Body of pancreas (tissue), 4 donors: ENCODE measurements around the gene TUBB1. TPM values are rescaled to one million over a fixed set of nuclear protein-coding genes. Genes with fewer than 3 reads are reported as not detected.

Experiments
- ATAC-seq: fragments of 150-250 bp; one replicate; pipeline ENCODE4 v1.9.1; 2016
- DNase-seq, 4 donors: peaks; one replicate each; pipeline ENCODE4 v3.0.0-alpha.2; 2019
- H3K27ac ChIP-seq, 4 donors: fragments of 200-600 bp; sonication (generic); 1 replicate in 3 of 4; 2 replicates in 1 of 4; pipeline versions ENCODE4 v1.5.1 to v1.6.1; 2016 to 2019; ENCODE audit warnings: mild to moderate bottlenecking in 1 of 4, mixed read lengths in 1 of 4, moderate library complexity in 1 of 4
- H3K27me3 ChIP-seq, 2 donors: fragments of 200-600 bp; sonication (generic); one replicate each; pipeline ENCODE4 v1.6.0; 2016; ENCODE audit warnings: mild to moderate bottlenecking in 1 of 2
- H3K36me3 ChIP-seq, 2 donors: fragments of 200-600 bp; sonication (generic); replicated peaks in 1 of 2; 2 replicates each; pipeline ENCODE4 v1.5.1; 2016; ENCODE audit warnings: low read depth in 2 of 2; ENCODE audit not compliant: insufficient read depth in 1 of 2
- H3K4me1 ChIP-seq: fragments of 200-600 bp; sonication (generic); one replicate; pipeline ENCODE4 v1.6.0; 2016
- H3K4me3 ChIP-seq, 2 donors: fragments of 200-600 bp; sonication (generic); 1 replicate in 1 of 2; 2 replicates in 1 of 2; pipeline ENCODE4 v1.5.1; 2016 to 2019
- H3K9me3 ChIP-seq, 3 donors: fragments of 200-600 bp; sonication (generic); 1 replicate in 2 of 3; 2 replicates in 1 of 3; pipeline ENCODE4 v1.5.1; 2016
- CTCF ChIP-seq, 7 experiments: fragments of 450-650 bp in 4 of 7; fragments of 200-600 bp in 3 of 7; sonication (generic) in 3 of 7; IDR thresholded peaks; one replicate each; pipeline ENCODE4 v1.5.1; 2016 to 2019; ENCODE audit warnings: antibody characterized with exemption in 7 of 7
- POLR2A ChIP-seq, 3 donors: fragments of 450-650 bp; IDR thresholded peaks; one replicate each; pipeline ENCODE4 v1.6.1; 2016; ENCODE audit warnings: antibody characterized with exemption in 3 of 3, mild to moderate bottlenecking in 2 of 3
- WGBS, 2 donors: methylation state at CpG; one replicate each; pipeline ENCODE4 v1.1.5; 2017; 5-methylcytosine and 5-hydroxymethylcytosine counted together
- intact Hi-C: fragments of 100-400 bp; cut with DNase I; formaldehyde crosslinking; loops from one replicate; pipeline ENCODE4 v1.15.1; 2023
- total RNA-seq, 2 donors: library from RNA; depleted of rRNA; stranded (reverse); fragments of >200 nt; gene quantifications; one replicate each; pipeline ENCODE4 v1.1.0, GENCODE V29; 2016

TUBB1 gene
- not detected for total RNA-seq

GRCh38 chr20:59019217-59019616, at the start of gene TUBB1:
Gene TUBB1, plus strand, starts transcription at chr20:59019429. Its CDS starts 94 bp downstream, at chr20:59019523.
- Histone ChIP-seq H3K4me1 (no peaks in the 10 kb centered on the region), H3K9me3 (no peaks in the 10 kb centered on the region), H3K36me3 (no peaks in the 10 kb centered on the region), H3K27me3 (no peaks in the 10 kb centered on the region), H3K27ac (no peak within 1 kb of the TSS), H3K4me3 (no peak within 1 kb of the TSS)
- TF ChIP-seq CTCF (IDR thresholded peaks at IDR 0.05), result no peak
- no peak for TF ChIP-seq POLR2A (IDR thresholded peaks at IDR 0.05)
- WGBS, 2 donors, result 91 to 97% methylated on average over 2 to 5 of the region's 5 CpGs
- DNase-seq, result no peak
- no peak for ATAC-seq
- intact Hi-C loops, result no loop called here

GRCh38 chr20:58969439-58969838, 49.8 kb upstream of the TUBB1 start:
- ATAC-seq (no peak), DNase-seq (no peak)
- Histone ChIP-seq H3K4me1 (no peaks in the 10 kb centered on the region), H3K27me3 (no peaks in the 10 kb centered on the region), H3K36me3 (no peaks in the 10 kb centered on the region), H3K9me3 (peaks cover 0 to 5% (median 0%) of the 10 kb centered on the region in 3 donors), H3K27ac (no peak overlapping the region), H3K4me3 (no peak overlapping the region)
- intact Hi-C loops, result no loop called here
- 51 to 89% methylated on average over 2 of the region's 2 CpGs for WGBS, 2 donors
- no peak for TF ChIP-seq POLR2A (IDR thresholded peaks at IDR 0.05)
- TF ChIP-seq CTCF (IDR thresholded peaks at IDR 0.05), result no peak

- no peak for DNase-seq
- no peak overlapping the region for H3K4me3 ChIP-seq
- peaks cover 0 to 5% (median 0%) of the 10 kb centered on the region in 3 donors for H3K9me3 ChIP-seq
- no peak for TF ChIP-seq CTCF (IDR thresholded peaks at IDR 0.05)
- no peak for TF ChIP-seq POLR2A (IDR thresholded peaks at IDR 0.05)
- ATAC-seq, result no peak
- H3K27ac ChIP-seq, result no peak overlapping the region
- H3K4me1 ChIP-seq, result no peaks in the 10 kb centered on the region
- H3K27me3 ChIP-seq, result no peaks in the 10 kb centered on the region
- intact Hi-C loops, result loop anchor here (10.0 kb wide), 1 partner anchor 55 kb away; no protein-coding TSS in a partner anchor
- no peaks in the 10 kb centered on the region for H3K36me3 ChIP-seq
- WGBS, 2 donors, result 61 to 77% methylated on average over 1 of the region's 1 CpG
These were observed 49.1 kb upstream of the TUBB1 start for GRCh38 chr20:58970146-58970545.

GRCh38 chr20:58971429-58971828, 47.8 kb upstream of the TUBB1 start:
- peaks cover 0 to 5% (median 0%) of the 10 kb centered on the region in 3 donors for H3K9me3 ChIP-seq
- no peak for TF ChIP-seq CTCF (IDR thresholded peaks at IDR 0.05)
- no peak for TF ChIP-seq POLR2A (IDR thresholded peaks at IDR 0.05)
- ATAC-seq (no peak), DNase-seq (no peak)
- no peak overlapping the region for H3K27ac ChIP-seq
- H3K27me3 ChIP-seq, result no peaks in the 10 kb centered on the region
- intact Hi-C loops, result loop anchor here (10.0 kb wide), 1 partner anchor 57 kb away; no protein-coding TSS in a partner anchor
- no peaks in the 10 kb centered on the region for H3K36me3 ChIP-seq
- H3K4me3 ChIP-seq, result no peak overlapping the region
- no peaks in the 10 kb centered on the region for H3K4me1 ChIP-seq
- WGBS, 2 donors, result 76 to 87% methylated on average over 6 of the region's 6 CpGs

- WGBS, 2 donors, result 67 to 81% methylated on average over 4 of the region's 4 CpGs
- no peak for DNase-seq
- H3K9me3 ChIP-seq, result peaks cover 0 to 5% (median 0%) of the 10 kb centered on the region in 3 donors
These were observed 46.0 kb upstream of the TUBB1 start for GRCh38 chr20:58973179-58973578.

More at GRCh38 chr20:58973179-58973578, 46.0 kb upstream of the TUBB1 start:
- no peak overlapping the region for H3K27ac ChIP-seq
- no peak for ATAC-seq
- H3K4me1 ChIP-seq, result no peaks in the 10 kb centered on the region
- intact Hi-C loops, result loop anchor here (10.0 kb wide), 1 partner anchor 58 kb away; no protein-coding TSS in a partner anchor
- TF ChIP-seq POLR2A (IDR thresholded peaks at IDR 0.05) (no peak), CTCF (IDR thresholded peaks at IDR 0.05) (no peak)
- H3K27me3 ChIP-seq, result no peaks in the 10 kb centered on the region
- no peaks in the 10 kb centered on the region for H3K36me3 ChIP-seq
- H3K4me3 ChIP-seq, result no peak overlapping the region
